ENCODE results near the gene GALNTL6.

GRCh38 chr4:172157946-172158345 lies 344.7 kb downstream of the GALNTL6 start:
- TF ChIP-seq, protein P1, sequence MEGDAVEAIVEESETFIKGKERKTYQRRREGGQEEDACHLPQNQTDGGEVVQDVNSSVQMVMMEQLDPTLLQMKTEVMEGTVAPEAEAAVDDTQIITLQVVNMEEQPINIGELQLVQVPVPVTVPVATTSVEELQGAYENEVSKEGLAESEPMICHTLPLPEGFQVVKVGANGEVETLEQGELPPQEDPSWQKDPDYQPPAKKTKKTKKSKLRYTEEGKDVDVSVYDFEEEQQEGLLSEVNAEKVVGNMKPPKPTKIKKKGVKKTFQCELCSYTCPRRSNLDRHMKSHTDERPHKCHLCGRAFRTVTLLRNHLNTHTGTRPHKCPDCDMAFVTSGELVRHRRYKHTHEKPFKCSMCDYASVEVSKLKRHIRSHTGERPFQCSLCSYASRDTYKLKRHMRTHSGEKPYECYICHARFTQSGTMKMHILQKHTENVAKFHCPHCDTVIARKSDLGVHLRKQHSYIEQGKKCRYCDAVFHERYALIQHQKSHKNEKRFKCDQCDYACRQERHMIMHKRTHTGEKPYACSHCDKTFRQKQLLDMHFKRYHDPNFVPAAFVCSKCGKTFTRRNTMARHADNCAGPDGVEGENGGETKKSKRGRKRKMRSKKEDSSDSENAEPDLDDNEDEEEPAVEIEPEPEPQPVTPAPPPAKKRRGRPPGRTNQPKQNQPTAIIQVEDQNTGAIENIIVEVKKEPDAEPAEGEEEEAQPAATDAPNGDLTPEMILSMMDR (conservative IDR thresholded peaks at IDR 0.05; ENCODE audit: low read length), result no peak
- no peak for TF ChIP-seq EZH2phosphoT487 (IDR thresholded peaks at IDR 0.05; ENCODE audit: borderline replicate concordance)
